Mesendoderm (in vitro differentiated cells): ENCODE measurements around the gene C1QTNF5.

Experiments used
- DNase-seq: peaks from one replicate; pipeline ENCODE4 v3.0.0; 2013
- H2AK5ac ChIP-seq: 2 replicates; pipeline ENCODE4 v1.6.1; 2013; ENCODE audit warnings: low read length, inconsistent platforms
- H2BK120ac ChIP-seq: 2 replicates; pipeline ENCODE4 v1.6.1; 2013; ENCODE audit warnings: low read depth, mild to moderate bottlenecking, low read length, moderate library complexity, mixed read lengths
- H2BK15ac ChIP-seq: replicated peaks from 2 replicates; pipeline ENCODE4 v1.6.1; 2013; ENCODE audit warnings: low read depth, mild to moderate bottlenecking, moderate library complexity
- H2BK5ac ChIP-seq: 2 replicates; pipeline ENCODE4 v1.6.1; 2013; ENCODE audit warnings: low read length, inconsistent platforms
- H3K18ac ChIP-seq: 2 replicates; pipeline ENCODE4 v1.6.1; 2013; ENCODE audit warnings: mild to moderate bottlenecking, low read length, mixed read lengths
- H3K23ac ChIP-seq: one replicate; pipeline ENCODE4 v1.6.1; 2013; ENCODE audit warnings: low read length
- H3K27ac ChIP-seq: 2 replicates; pipeline ENCODE4 v1.5.1; 2013; ENCODE audit warnings: low read depth, mild to moderate bottlenecking, inconsistent platforms, low read length, moderate library complexity
- H3K27me3 ChIP-seq: 2 replicates; pipeline ENCODE4 v1.6.1; 2013; ENCODE audit warnings: low read length, control low read depth, mild to moderate bottlenecking, inconsistent platforms; ENCODE audit not compliant: insufficient read depth, poor library complexity
- H3K36me3 ChIP-seq: 2 replicates; pipeline ENCODE4 v1.6.1; 2013; ENCODE audit warnings: low read length, inconsistent platforms; ENCODE audit not compliant: control insufficient read depth, insufficient read depth
- H3K4ac ChIP-seq: one replicate; pipeline ENCODE4 v1.6.1; 2013; ENCODE audit warnings: low read depth, mild to moderate bottlenecking, low read length, moderate library complexity
- H3K4me1 ChIP-seq: 2 replicates; pipeline ENCODE4 v1.6.1; 2013; ENCODE audit warnings: low read depth, low read length, inconsistent platforms; ENCODE audit not compliant: control insufficient read depth
- H3K4me2 ChIP-seq: 2 replicates; pipeline ENCODE4 v1.6.1; 2013; ENCODE audit warnings: low read length
- H3K4me3 ChIP-seq: 2 replicates; pipeline ENCODE4 v1.5.1; 2013; ENCODE audit warnings: mild to moderate bottlenecking, low read length
- H3K56ac ChIP-seq: one replicate; pipeline ENCODE4 v1.6.1; 2013; ENCODE audit warnings: low read length
- H3K79me1 ChIP-seq: 2 replicates; pipeline ENCODE4 v1.6.1; 2013; ENCODE audit warnings: low read length, inconsistent platforms
- H3K79me2 ChIP-seq: 2 replicates; pipeline ENCODE4 v1.6.1; 2013; ENCODE audit warnings: mild to moderate bottlenecking, low read length; ENCODE audit not compliant: control insufficient read depth, insufficient read depth
- H3K9ac ChIP-seq: 2 replicates; pipeline ENCODE4 v1.6.1; 2013; ENCODE audit warnings: low read length, inconsistent platforms
- H4K5ac ChIP-seq: one replicate; pipeline ENCODE4 v1.6.1; 2013; ENCODE audit warnings: low read length
- H4K8ac ChIP-seq: one replicate; pipeline ENCODE4 v1.6.1; 2013; ENCODE audit warnings: low read depth, mild to moderate bottlenecking, control low read depth, low read length, moderate library complexity
- WGBS: extraction: QIAGEN DNeasy Blood & Tissue Kit; methylation state at CpG from one replicate; pipeline ENCODE4 v1.1.7; 2013; ENCODE audit warnings: low lambda C conversion rate, missing lambda C conversion rate; ENCODE audit not compliant: insufficient coverage; ENCODE audit errors: extremely low coverage; 5-methylcytosine and 5-hydroxymethylcytosine counted together

The C1QTNF5 gene

GRCh38 chr11:119345685-119346084 is 5.0 kb upstream of the C1QTNF5 start:
- H2AK5ac ChIP-seq: no peak overlapping the region
- H3K27ac ChIP-seq: no peak overlapping the region
- no CpG with 5 or more reads among the region's 12 CpGs for WGBS
- DNase-seq: no peak
- no peak overlapping the region for H3K4me2 ChIP-seq
- no peak overlapping the region for H3K4ac ChIP-seq
- no peak overlapping the region for H3K56ac ChIP-seq
- no peaks in the 10 kb centered on the region for H3K79me2 ChIP-seq
- no peak overlapping the region for H4K5ac ChIP-seq
- no peak overlapping the region for H3K4me3 ChIP-seq
- no peak overlapping the region for H2BK5ac ChIP-seq
- H3K4me1 ChIP-seq: no peaks in the 10 kb centered on the region
- H3K79me1 ChIP-seq: no peaks in the 10 kb centered on the region
- H3K18ac ChIP-seq: no peak overlapping the region
- no peak overlapping the region for H3K23ac ChIP-seq
- H3K36me3 ChIP-seq: no peaks in the 10 kb centered on the region
- no peak overlapping the region for H2BK15ac ChIP-seq
- H4K8ac ChIP-seq: no peak overlapping the region
- H3K9ac ChIP-seq: no peak overlapping the region
- H3K27me3 ChIP-seq: peaks cover 7% of the 10 kb centered on the region
- H2BK120ac ChIP-seq: no peak overlapping the region

DNA sequence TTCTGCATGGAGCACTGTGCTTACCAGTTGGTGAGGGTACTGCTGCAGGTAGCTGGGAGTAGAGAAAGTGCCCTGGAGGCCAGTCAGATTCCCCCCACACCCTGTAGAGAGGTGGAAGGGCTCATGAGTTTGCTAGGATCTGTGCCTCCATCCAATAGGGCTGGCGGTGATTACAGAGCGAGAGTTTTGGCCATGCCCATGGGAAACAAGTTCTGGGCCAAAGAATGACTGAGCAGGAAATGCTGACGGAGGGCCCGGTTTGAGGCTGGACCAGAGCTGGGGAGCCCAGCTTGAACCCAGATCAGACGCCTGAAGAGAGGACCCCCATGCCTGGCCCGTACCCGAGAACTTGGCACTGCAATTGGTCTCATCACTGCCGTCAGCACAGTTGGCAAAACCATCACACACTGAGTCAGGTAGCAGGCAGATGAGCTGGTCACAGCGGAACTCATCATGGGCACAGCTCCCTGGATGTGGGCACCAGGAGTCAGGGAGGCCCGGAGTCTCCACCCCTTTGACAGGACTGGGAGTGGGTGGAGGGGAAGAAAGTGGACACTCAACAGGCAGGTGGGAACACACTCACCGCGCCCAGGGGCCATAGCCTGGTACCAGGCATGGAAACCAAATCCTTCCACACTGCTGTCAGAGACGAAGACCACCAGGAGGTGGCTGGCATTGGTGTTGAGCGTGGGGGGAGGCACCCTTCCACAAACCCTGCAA is 3.8 kb upstream of the C1QTNF5 start:
- peaks cover 8% of the 10 kb centered on the region for H3K27me3 ChIP-seq
- H4K8ac ChIP-seq: no peak overlapping the region
- H3K4ac ChIP-seq: no peak overlapping the region
- no CpG with 5 or more reads among the region's 14 CpGs for WGBS
- no peak overlapping the region for H3K18ac ChIP-seq
- no peaks in the 10 kb centered on the region for H3K36me3 ChIP-seq
- H3K79me1 ChIP-seq: no peaks in the 10 kb centered on the region
- no peak overlapping the region for H3K9ac ChIP-seq
- H4K5ac ChIP-seq: no peak overlapping the region
- no peak for DNase-seq
- H3K27ac ChIP-seq: no peak overlapping the region
- no peak overlapping the region for H2AK5ac ChIP-seq
- H3K79me2 ChIP-seq: no peaks in the 10 kb centered on the region
- no peak overlapping the region for H3K4me2 ChIP-seq
- no peak overlapping the region for H2BK120ac ChIP-seq
- no peak overlapping the region for H2BK5ac ChIP-seq
- no peak overlapping the region for H3K23ac ChIP-seq
- no peak overlapping the region for H2BK15ac ChIP-seq
- no peak overlapping the region for H3K56ac ChIP-seq
- no peak overlapping the region for H3K4me3 ChIP-seq
- H3K4me1 ChIP-seq: no peaks in the 10 kb centered on the region

GRCh38 chr11:119343726-119344125 is 3.0 kb upstream of the C1QTNF5 start:
- H3K56ac ChIP-seq: no peak overlapping the region
- H3K4me2 ChIP-seq: no peak overlapping the region
- H4K5ac ChIP-seq: no peak overlapping the region
- peaks cover 11% of the 10 kb centered on the region for H3K27me3 ChIP-seq
- no peak overlapping the region for H4K8ac ChIP-seq
- H3K18ac ChIP-seq: no peak overlapping the region
- no peaks in the 10 kb centered on the region for H3K36me3 ChIP-seq
- no peak overlapping the region for H3K4ac ChIP-seq
- WGBS: no CpG with 5 or more reads among the region's 7 CpGs
- H3K9ac ChIP-seq: no peak overlapping the region
- no peak overlapping the region for H2BK15ac ChIP-seq
- DNase-seq: no peak
- H2BK120ac ChIP-seq: no peak overlapping the region
- H3K79me2 ChIP-seq: no peaks in the 10 kb centered on the region
- peaks cover 4% of the 10 kb centered on the region for H3K4me1 ChIP-seq
- H2AK5ac ChIP-seq: no peak overlapping the region
- no peak overlapping the region for H3K23ac ChIP-seq
- H3K27ac ChIP-seq: no peak overlapping the region
- H3K4me3 ChIP-seq: no peak overlapping the region
- no peaks in the 10 kb centered on the region for H3K79me1 ChIP-seq
- no peak overlapping the region for H2BK5ac ChIP-seq

DNA sequence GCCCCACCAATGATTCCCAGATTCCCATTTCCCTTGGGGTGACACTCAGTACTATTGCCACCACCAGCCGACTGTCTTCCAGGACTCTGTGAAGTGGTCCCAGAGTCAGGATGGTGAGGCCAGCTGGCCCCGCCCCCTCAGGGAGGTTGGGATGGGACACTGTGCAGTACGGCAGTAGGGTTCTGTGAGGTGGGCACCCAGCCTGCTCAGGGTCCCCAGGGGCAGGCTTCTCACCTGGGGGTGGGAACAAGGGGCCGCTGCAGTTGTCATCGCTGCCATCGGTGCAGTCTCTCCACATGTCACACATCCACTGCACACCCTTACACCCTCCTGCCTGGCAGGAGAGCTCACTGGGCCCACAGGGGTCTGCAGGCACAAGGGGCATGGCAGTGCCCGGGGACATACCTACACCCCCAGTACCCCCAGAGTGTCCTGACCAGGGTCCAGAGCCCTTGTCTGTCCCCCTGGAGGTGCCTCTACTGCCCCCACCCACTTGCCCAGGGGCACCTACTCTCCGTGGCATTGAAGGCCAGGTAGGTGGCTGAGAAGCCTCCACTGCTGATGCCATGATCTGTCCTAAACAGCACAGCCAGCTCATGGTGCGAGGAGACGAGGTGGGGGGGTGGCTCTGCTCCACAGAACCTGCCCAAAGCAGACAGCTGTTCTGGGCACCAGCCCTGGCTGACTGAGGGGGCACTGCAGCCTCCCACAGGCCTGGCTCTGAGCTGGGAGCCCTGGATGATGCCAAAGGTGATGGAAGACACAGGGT is 1.9 kb upstream of the C1QTNF5 start:
- peaks cover 11% of the 10 kb centered on the region for H3K27me3 ChIP-seq

GRCh38 chr11:119342023-119342300 is 1.3 kb upstream of the C1QTNF5 start:
- Histone ChIP-seq H3K79me2 (no peaks in the 10 kb centered on the region), H3K4me1 (peaks cover 4% of the 10 kb centered on the region)

More for the DNA sequence above, 1.9 kb upstream of the C1QTNF5 start:
- no peak overlapping the region for H4K8ac ChIP-seq
- no peak for DNase-seq
- no peaks in the 10 kb centered on the region for H3K79me2 ChIP-seq
- H3K4me2 ChIP-seq: no peak overlapping the region
- H2AK5ac ChIP-seq: no peak overlapping the region
- no peak overlapping the region for H3K9ac ChIP-seq
- WGBS: no CpG with 5 or more reads among the region's 10 CpGs
- no peak overlapping the region for H3K27ac ChIP-seq
- H4K5ac ChIP-seq: no peak overlapping the region
- H3K36me3 ChIP-seq: no peaks in the 10 kb centered on the region
- no peak overlapping the region for H3K23ac ChIP-seq
- no peak overlapping the region for H3K18ac ChIP-seq
- no peak overlapping the region for H3K56ac ChIP-seq
- no peak overlapping the region for H3K4me3 ChIP-seq
- no peak overlapping the region for H2BK15ac ChIP-seq
- no peak overlapping the region for H2BK120ac ChIP-seq
- no peaks in the 10 kb centered on the region for H3K79me1 ChIP-seq
- no peak overlapping the region for H2BK5ac ChIP-seq
- H3K4ac ChIP-seq: no peak overlapping the region
- peaks cover 4% of the 10 kb centered on the region for H3K4me1 ChIP-seq

More at GRCh38 chr11:119342023-119342300, 1.3 kb upstream of the C1QTNF5 start:
- Histone ChIP-seq H3K23ac (no peak overlapping the region), H3K56ac (no peak overlapping the region), H4K8ac (no peak overlapping the region), H3K4ac (no peak overlapping the region), H4K5ac (no peak overlapping the region), H2BK15ac (no peak overlapping the region), H3K4me2 (no peak overlapping the region), H2BK120ac (no peak overlapping the region), H3K27me3 (peaks cover 11% of the 10 kb centered on the region), H3K4me3 (no peak overlapping the region), H3K79me1 (no peaks in the 10 kb centered on the region), H3K36me3 (no peaks in the 10 kb centered on the region), H2BK5ac (no peak overlapping the region), H3K18ac (no peak overlapping the region), H3K9ac (no peak overlapping the region), H3K27ac (no peak overlapping the region), H2AK5ac (no peak overlapping the region)
- DNase-seq: no peak
- no CpG with 5 or more reads among the region's 7 CpGs for WGBS
